ENCODE data around the gene CCDC70.
"Not testable (repeated sequence)": the region's sequence is repeated elsewhere in the genome, so short reads cannot be mapped to it uniquely, and the experiment has no call there.

CCDC70 gene

GRCh38 chr13:51861723-51862300, at the start of gene CCDC70:
Gene CCDC70, plus strand, starts transcription at chr13:51861969. Its CDS starts 3,443 bp downstream, at chr13:51865412.
- DNase-seq: no peak

- DNase-seq: no peak
Measured at GRCh38 chr13:51814071-51814470, 47.7 kb upstream of the CCDC70 start.

GRCh38 chr13:51814825-51815650, 46.7 kb upstream of the CCDC70 start:
- DNase-seq: no peak

- no peak for DNase-seq
Measured at GRCh38 chr13:51815848-51816247, 45.9 kb upstream of the CCDC70 start.

GRCh38 chr13:51816604-51817249, 45.0 kb upstream of the CCDC70 start:
- DNase-seq: no peak

GRCh38 chr13:51817717-51818116, 44.1 kb upstream of the CCDC70 start:
- no peak for DNase-seq

GRCh38 chr13:51818276-51818675, 43.5 kb upstream of the CCDC70 start:
- no peak for DNase-seq

- DNase-seq: no peak
Measured at GRCh38 chr13:51818781-51819511, 42.8 kb upstream of the CCDC70 start.

- no peak for DNase-seq
Measured at GRCh38 chr13:51819544-51819943, 42.2 kb upstream of the CCDC70 start.

GRCh38 chr13:51820016-51820597, 41.7 kb upstream of the CCDC70 start:
- DNase-seq: no peak

- no peak for DNase-seq
Measured at GRCh38 chr13:51821606-51822005, 40.2 kb upstream of the CCDC70 start.

GRCh38 chr13:51822106-51822815, 39.5 kb upstream of the CCDC70 start:
- peak in 1 of 2 experiments; percentile 26 for DNase-seq

GRCh38 chr13:51823359-51823758, 38.4 kb upstream of the CCDC70 start:
- DNase-seq: no peak

- no peak for DNase-seq
Measured at GRCh38 chr13:51823863-51824262, 37.9 kb upstream of the CCDC70 start.

- DNase-seq: not testable (repeated sequence)
Measured at GRCh38 chr13:51824712-51825111, 37.1 kb upstream of the CCDC70 start.

- no peak for DNase-seq
Measured at GRCh38 chr13:51825165-51825592, 36.6 kb upstream of the CCDC70 start.

GRCh38 chr13:51825681-51826254, 36.0 kb upstream of the CCDC70 start:
- DNase-seq: no peak

GRCh38 chr13:51826606-51827005, 35.2 kb upstream of the CCDC70 start:
- DNase-seq: no peak

GRCh38 chr13:51827254-51827653, 34.5 kb upstream of the CCDC70 start:
- no peak for DNase-seq

- no peak for DNase-seq
Measured at GRCh38 chr13:51828730-51829567, 32.8 kb upstream of the CCDC70 start.

- DNase-seq: no peak
Measured at GRCh38 chr13:51829568-51829899, 32.2 kb upstream of the CCDC70 start.
